ENCODE data around the gene ONECUT3.

DNA sequence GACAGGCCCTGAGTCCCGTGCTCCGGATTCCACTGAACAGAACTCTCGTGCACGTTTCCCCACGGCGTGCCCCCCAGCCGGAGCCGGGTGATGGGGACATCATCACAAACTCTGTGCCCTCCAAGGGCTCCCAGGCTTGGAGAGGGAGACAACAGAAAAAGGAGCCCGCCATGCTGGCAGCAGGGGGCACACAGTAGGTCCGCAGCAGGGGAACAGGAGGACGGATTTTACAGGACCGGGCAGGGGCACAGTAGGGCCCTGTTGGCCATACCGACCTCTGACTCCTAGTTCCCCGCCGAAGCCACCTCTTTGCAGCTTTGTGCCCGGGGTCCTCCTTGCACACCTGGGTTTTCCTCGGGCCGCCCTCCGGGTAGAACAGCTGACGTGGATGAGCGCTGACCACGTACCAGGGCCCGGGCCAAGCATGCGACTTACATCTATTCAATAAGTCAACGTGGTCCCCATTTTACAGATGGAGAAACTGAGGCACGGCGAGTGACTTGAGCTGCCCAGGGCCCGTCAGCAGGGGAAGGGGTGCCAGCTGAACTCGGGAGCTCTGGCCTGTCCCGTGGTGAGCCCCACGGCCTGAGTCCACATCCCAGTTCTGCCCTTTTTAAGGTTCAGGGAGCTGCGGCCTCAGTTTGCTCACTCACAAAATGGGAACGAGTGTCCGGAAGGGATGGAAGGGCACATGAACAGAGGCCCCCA, 10.2 kb upstream of the ONECUT3 start:
- TF ChIP-seq RAD21 (IDR thresholded peaks at IDR 0.05) (no peak), EGR1 (IDR thresholded peaks at IDR 0.05; ENCODE audit: low read depth in 2 of 2) (no peak), GABPA (IDR thresholded peaks at IDR 0.05 in 1 of 2, conservative IDR thresholded peaks at IDR 0.05 in 1 of 2) (no peak), TAF1 (conservative IDR thresholded peaks at IDR 0.05) (no peak), JUND (IDR thresholded peaks at IDR 0.05) (no peak)
- TF ChIP-seq, protein P1, sequence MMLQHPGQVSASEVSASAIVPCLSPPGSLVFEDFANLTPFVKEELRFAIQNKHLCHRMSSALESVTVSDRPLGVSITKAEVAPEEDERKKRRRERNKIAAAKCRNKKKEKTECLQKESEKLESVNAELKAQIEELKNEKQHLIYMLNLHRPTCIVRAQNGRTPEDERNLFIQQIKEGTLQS (IDR thresholded peaks at IDR 0.05) = no peak
- TF ChIP-seq, protein P2, sequence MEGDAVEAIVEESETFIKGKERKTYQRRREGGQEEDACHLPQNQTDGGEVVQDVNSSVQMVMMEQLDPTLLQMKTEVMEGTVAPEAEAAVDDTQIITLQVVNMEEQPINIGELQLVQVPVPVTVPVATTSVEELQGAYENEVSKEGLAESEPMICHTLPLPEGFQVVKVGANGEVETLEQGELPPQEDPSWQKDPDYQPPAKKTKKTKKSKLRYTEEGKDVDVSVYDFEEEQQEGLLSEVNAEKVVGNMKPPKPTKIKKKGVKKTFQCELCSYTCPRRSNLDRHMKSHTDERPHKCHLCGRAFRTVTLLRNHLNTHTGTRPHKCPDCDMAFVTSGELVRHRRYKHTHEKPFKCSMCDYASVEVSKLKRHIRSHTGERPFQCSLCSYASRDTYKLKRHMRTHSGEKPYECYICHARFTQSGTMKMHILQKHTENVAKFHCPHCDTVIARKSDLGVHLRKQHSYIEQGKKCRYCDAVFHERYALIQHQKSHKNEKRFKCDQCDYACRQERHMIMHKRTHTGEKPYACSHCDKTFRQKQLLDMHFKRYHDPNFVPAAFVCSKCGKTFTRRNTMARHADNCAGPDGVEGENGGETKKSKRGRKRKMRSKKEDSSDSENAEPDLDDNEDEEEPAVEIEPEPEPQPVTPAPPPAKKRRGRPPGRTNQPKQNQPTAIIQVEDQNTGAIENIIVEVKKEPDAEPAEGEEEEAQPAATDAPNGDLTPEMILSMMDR (IDR thresholded peaks at IDR 0.05; ENCODE audit: low read depth, low read length, missing input control) = no peak
- TF ChIP-seq, protein P3, sequence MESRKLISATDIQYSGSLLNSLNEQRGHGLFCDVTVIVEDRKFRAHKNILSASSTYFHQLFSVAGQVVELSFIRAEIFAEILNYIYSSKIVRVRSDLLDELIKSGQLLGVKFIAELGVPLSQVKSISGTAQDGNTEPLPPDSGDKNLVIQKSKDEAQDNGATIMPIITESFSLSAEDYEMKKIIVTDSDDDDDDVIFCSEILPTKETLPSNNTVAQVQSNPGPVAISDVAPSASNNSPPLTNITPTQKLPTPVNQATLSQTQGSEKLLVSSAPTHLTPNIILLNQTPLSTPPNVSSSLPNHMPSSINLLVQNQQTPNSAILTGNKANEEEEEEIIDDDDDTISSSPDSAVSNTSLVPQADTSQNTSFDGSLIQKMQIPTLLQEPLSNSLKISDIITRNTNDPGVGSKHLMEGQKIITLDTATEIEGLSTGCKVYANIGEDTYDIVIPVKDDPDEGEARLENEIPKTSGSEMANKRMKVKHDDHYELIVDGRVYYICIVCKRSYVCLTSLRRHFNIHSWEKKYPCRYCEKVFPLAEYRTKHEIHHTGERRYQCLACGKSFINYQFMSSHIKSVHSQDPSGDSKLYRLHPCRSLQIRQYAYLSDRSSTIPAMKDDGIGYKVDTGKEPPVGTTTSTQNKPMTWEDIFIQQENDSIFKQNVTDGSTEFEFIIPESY (IDR thresholded peaks at IDR 0.05) = no peak
- TF ChIP-seq, protein P4, sequence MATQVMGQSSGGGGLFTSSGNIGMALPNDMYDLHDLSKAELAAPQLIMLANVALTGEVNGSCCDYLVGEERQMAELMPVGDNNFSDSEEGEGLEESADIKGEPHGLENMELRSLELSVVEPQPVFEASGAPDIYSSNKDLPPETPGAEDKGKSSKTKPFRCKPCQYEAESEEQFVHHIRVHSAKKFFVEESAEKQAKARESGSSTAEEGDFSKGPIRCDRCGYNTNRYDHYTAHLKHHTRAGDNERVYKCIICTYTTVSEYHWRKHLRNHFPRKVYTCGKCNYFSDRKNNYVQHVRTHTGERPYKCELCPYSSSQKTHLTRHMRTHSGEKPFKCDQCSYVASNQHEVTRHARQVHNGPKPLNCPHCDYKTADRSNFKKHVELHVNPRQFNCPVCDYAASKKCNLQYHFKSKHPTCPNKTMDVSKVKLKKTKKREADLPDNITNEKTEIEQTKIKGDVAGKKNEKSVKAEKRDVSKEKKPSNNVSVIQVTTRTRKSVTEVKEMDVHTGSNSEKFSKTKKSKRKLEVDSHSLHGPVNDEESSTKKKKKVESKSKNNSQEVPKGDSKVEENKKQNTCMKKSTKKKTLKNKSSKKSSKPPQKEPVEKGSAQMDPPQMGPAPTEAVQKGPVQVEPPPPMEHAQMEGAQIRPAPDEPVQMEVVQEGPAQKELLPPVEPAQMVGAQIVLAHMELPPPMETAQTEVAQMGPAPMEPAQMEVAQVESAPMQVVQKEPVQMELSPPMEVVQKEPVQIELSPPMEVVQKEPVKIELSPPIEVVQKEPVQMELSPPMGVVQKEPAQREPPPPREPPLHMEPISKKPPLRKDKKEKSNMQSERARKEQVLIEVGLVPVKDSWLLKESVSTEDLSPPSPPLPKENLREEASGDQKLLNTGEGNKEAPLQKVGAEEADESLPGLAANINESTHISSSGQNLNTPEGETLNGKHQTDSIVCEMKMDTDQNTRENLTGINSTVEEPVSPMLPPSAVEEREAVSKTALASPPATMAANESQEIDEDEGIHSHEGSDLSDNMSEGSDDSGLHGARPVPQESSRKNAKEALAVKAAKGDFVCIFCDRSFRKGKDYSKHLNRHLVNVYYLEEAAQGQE (IDR thresholded peaks at IDR 0.05) = no peak

Measured in liver (tissue), 3 donors.